GM12878 (cell line): Measurements from ENCODE around the gene IQGAP2.

Source experiments
- SKIL ChIP-seq: fragments of 450-650 bp; IDR thresholded peaks from 2 replicates; pipeline ENCODE4 v1.6.1; 2017; ENCODE audit warnings: mild to moderate bottlenecking, low read depth, inconsistent platforms; ENCODE audit not compliant: poor library complexity, severe bottlenecking
- SP1 ChIP-seq: IDR thresholded peaks from one replicate; pipeline ENCODE4 v1.6.1; 2011; ENCODE audit warnings: low read depth, low read length
- TAF1 ChIP-seq: IDR thresholded peaks from 2 replicates; pipeline ENCODE4 v1.6.1; 2011; ENCODE audit warnings: mild to moderate bottlenecking, low read depth, low read length, borderline replicate concordance
- TARDBP ChIP-seq: IDR thresholded peaks from 2 replicates; pipeline ENCODE4 v1.6.1; 2016; ENCODE audit warnings: borderline replicate concordance
- TF ChIP-seq, protein P1 (sequence below): fragments of 450-650 bp; IDR thresholded peaks from 2 replicates; pipeline ENCODE4 v1.6.1; 2017; ENCODE audit warnings: mild to moderate bottlenecking, moderate library complexity
- TF ChIP-seq, protein P2 (sequence below), 3 experiments: IDR thresholded peaks in 2 of 3; conservative IDR thresholded peaks in 1 of 3; 2 replicates each; pipeline ENCODE4 v1.5.1; 2011; ENCODE audit warnings: low read depth in 3 of 3, low read length in 3 of 3, mild to moderate bottlenecking in 3 of 3, control low read depth in 2 of 3, moderate library complexity in 2 of 3, inconsistent platforms in 1 of 3, mixed read lengths in 1 of 3; ENCODE audit not compliant: control insufficient read depth in 2 of 3, insufficient read depth in 1 of 3; ENCODE audit errors: extremely low read depth in 1 of 3
- TF ChIP-seq, protein P3 (sequence below): IDR thresholded peaks from 2 replicates; pipeline ENCODE4 v1.6.1; 2012; ENCODE audit warnings: low read depth, low read length, improper control_type of control experiment

- no peak for TF ChIP-seq SKIL
- TF ChIP-seq, protein P1, sequence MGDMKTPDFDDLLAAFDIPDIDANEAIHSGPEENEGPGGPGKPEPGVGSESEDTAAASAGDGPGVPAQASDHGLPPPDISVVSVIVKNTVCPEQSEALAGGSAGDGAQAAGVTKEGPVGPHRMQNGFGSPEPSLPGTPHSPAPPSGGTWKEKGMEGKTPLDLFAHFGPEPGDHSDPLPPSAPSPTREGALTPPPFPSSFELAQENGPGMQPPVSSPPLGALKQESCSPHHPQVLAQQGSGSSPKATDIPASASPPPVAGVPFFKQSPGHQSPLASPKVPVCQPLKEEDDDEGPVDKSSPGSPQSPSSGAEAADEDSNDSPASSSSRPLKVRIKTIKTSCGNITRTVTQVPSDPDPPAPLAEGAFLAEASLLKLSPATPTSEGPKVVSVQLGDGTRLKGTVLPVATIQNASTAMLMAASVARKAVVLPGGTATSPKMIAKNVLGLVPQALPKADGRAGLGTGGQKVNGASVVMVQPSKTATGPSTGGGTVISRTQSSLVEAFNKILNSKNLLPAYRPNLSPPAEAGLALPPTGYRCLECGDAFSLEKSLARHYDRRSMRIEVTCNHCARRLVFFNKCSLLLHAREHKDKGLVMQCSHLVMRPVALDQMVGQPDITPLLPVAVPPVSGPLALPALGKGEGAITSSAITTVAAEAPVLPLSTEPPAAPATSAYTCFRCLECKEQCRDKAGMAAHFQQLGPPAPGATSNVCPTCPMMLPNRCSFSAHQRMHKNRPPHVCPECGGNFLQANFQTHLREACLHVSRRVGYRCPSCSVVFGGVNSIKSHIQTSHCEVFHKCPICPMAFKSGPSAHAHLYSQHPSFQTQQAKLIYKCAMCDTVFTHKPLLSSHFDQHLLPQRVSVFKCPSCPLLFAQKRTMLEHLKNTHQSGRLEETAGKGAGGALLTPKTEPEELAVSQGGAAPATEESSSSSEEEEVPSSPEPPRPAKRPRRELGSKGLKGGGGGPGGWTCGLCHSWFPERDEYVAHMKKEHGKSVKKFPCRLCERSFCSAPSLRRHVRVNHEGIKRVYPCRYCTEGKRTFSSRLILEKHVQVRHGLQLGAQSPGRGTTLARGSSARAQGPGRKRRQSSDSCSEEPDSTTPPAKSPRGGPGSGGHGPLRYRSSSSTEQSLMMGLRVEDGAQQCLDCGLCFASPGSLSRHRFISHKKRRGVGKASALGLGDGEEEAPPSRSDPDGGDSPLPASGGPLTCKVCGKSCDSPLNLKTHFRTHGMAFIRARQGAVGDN = no peak
- TF ChIP-seq, protein P2, sequence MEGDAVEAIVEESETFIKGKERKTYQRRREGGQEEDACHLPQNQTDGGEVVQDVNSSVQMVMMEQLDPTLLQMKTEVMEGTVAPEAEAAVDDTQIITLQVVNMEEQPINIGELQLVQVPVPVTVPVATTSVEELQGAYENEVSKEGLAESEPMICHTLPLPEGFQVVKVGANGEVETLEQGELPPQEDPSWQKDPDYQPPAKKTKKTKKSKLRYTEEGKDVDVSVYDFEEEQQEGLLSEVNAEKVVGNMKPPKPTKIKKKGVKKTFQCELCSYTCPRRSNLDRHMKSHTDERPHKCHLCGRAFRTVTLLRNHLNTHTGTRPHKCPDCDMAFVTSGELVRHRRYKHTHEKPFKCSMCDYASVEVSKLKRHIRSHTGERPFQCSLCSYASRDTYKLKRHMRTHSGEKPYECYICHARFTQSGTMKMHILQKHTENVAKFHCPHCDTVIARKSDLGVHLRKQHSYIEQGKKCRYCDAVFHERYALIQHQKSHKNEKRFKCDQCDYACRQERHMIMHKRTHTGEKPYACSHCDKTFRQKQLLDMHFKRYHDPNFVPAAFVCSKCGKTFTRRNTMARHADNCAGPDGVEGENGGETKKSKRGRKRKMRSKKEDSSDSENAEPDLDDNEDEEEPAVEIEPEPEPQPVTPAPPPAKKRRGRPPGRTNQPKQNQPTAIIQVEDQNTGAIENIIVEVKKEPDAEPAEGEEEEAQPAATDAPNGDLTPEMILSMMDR (IDR thresholded peaks at IDR 0.05 in 2 of 3, conservative IDR thresholded peaks at IDR 0.05 in 1 of 3; ENCODE audit: control insufficient read depth in 2 of 3, extremely low read depth in 1 of 3, insufficient read depth in 1 of 3, low read depth in 3 of 3, low read length in 3 of 3) = no peak
- no peak for TF ChIP-seq SP1
- TF ChIP-seq, protein P3, sequence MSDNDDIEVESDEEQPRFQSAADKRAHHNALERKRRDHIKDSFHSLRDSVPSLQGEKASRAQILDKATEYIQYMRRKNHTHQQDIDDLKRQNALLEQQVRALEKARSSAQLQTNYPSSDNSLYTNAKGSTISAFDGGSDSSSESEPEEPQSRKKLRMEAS = no peak
- no peak for TF ChIP-seq TAF1
- TF ChIP-seq TARDBP = no peak
Measured at GRCh38 chr5:76527685-76528161, 124.6 kb downstream of the IQGAP2 start.
